Measurements from ENCODE around the gene DOK3.
A peak's percentile ranks its signal among the peaks of the same experiment; 100 is the strongest.

The DOK3 gene

GRCh38 chr5:177501874-177502678, 7.5 kb downstream of the DOK3 start:
- Histone ChIP-seq H3K4me3 (ENCODE audit: low read length) (no peak overlapping the region), H3K27me3 (ENCODE audit: control insufficient read depth, insufficient read depth, low read length) (no peaks in the 10 kb centered on the region), H3K4me1 (ENCODE audit: control insufficient read depth, insufficient read depth, low read length) (peaks cover 20% of the 10 kb centered on the region), H3K36me3 (ENCODE audit: insufficient read depth, low read length) (peaks cover 5% of the 10 kb centered on the region), H3K9ac (ENCODE audit: low read depth, low read length) (no peak overlapping the region), H3K4me2 (ENCODE audit: low read length) (no peak overlapping the region), H3K9me3 (replicated peaks; ENCODE audit: low read length) (no peaks in the 10 kb centered on the region)

DNA sequence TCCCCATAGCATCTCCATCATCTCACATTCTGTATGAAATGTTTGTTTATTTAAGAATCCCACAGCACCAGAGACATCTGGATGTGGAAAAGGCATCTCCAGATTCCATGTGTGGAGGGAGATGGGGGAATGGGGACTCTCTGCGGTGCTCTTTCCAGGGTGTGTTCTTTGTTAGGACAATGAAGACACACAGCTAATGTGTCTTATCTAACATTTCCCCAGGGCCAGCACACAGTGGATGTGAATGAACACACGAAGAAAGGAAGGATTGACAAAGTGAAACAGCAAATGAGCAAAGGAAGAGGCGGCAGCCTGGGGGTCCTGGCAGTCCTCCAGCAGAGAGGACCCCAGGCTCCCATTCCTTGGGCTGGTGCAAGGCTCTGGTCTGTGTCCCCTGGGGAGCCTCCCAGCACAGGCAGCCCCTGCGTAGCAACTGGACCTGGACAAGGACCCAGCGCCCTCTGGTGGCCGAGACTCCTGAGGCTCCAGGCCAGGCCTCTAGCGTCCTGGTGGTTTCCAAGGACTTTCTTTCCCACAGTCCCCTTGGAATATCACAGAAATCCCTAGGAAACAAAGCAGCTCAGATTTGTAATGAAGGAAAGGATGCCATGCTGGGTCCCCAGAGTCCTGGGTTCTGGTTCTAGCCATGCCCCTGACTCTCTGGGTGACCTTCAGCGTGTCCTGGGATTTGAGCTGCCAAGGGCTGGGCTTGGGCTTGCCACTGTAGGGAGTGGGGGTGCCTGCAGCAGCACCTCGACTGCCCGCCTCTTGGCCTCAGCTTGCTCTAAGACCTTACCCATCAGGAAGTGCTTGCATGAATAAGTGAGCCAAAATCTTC, 8.7 kb downstream of the DOK3 start:
- peaks cover 24% of the 10 kb centered on the region for H3K4me1 ChIP-seq (ENCODE audit: control insufficient read depth, insufficient read depth, low read length)
- H3K4me2 ChIP-seq (ENCODE audit: low read length) = peak overlapping the region; percentile 39
- H3K36me3 ChIP-seq (ENCODE audit: insufficient read depth, low read length) = peaks cover 11% of the 10 kb centered on the region
- H3K4me3 ChIP-seq (ENCODE audit: low read length) = no peak overlapping the region
- H3K27me3 ChIP-seq (ENCODE audit: control insufficient read depth, insufficient read depth, low read length) = no peaks in the 10 kb centered on the region
- H3K9ac ChIP-seq (ENCODE audit: low read depth, low read length) = peak overlapping the region; percentile 14
- no peaks in the 10 kb centered on the region for H3K9me3 ChIP-seq (replicated peaks; ENCODE audit: low read length)

DNA sequence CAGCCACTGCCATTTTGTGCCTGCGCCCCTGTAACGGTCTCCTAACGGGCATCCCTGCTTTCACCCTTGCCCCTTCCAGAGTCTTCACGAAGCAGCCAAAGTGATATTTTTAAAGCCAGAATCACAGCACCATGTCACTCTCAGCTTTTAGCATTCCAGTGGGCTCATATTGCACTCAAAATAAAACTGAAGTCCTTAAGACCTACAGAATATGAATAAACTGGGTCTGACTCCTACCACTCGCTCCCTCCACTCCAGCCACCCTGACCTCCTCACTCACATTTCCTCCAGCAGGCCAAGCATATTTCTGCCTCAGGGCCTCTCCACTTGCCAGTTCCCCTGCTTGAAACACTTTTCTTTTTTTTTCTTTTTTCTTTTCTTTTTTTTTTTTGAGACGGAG, 9.8 kb downstream of the DOK3 start:
- Histone ChIP-seq H3K4me1 (ENCODE audit: control insufficient read depth, insufficient read depth, low read length) (peaks cover 35% of the 10 kb centered on the region), H3K4me2 (ENCODE audit: low read length) (no peak overlapping the region), H3K36me3 (ENCODE audit: insufficient read depth, low read length) (peaks cover 19% of the 10 kb centered on the region), H3K9ac (ENCODE audit: low read depth, low read length) (no peak overlapping the region), H3K9me3 (replicated peaks; ENCODE audit: low read length) (no peaks in the 10 kb centered on the region), H3K27me3 (ENCODE audit: control insufficient read depth, insufficient read depth, low read length) (no peaks in the 10 kb centered on the region), H3K4me3 (ENCODE audit: low read length) (no peak overlapping the region)

DNA sequence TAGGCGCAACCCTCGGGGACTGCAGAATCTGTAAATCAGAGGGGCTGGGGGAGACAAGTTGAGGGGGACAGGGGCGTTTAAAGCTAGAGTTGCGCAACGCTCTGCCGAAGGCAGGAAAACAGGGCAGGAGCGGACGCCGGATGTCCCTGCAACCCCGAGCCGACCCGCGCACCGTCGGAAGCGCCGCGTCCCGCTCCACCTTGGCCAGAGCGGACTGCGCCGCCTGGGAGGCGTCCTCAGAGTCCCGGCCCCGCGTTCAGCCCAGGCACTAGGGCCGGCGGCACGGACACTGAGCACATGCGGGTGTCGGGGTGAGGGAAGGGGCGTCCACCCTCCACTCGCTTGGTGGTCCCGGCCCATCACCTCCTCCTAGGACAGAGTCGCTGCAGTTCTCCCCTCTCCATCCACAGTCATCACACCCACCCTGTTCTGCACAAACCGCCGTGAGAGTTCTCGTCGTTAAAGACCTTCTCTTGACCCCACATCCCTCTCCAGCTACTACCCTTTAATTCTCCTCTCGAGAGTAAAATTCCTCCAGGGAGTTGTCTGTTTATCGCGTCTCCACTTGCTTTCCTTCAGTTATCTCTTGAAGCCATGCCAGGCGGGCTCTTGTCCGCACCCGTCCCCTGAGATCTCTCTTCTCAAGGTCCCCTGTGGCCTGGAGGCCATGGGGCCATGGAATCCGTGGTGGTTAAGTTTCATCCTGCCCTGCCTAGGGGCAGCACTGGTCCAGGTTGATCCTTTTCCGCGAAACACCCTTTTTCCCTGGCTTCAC, 11.4 kb downstream of the DOK3 start:
- peaks cover 29% of the 10 kb centered on the region for H3K36me3 ChIP-seq (ENCODE audit: insufficient read depth, low read length)
- peak overlapping the region; percentile 77 for H3K4me2 ChIP-seq (ENCODE audit: low read length)
- no peaks in the 10 kb centered on the region for H3K27me3 ChIP-seq (ENCODE audit: control insufficient read depth, insufficient read depth, low read length)
- H3K4me1 ChIP-seq (ENCODE audit: control insufficient read depth, insufficient read depth, low read length) = peaks cover 52% of the 10 kb centered on the region
- no peaks in the 10 kb centered on the region for H3K9me3 ChIP-seq (replicated peaks; ENCODE audit: low read length)
- peak overlapping the region; percentile 35 for H3K9ac ChIP-seq (ENCODE audit: low read depth, low read length)
- H3K4me3 ChIP-seq (ENCODE audit: low read length) = peak overlapping the region; percentile 93

DNA sequence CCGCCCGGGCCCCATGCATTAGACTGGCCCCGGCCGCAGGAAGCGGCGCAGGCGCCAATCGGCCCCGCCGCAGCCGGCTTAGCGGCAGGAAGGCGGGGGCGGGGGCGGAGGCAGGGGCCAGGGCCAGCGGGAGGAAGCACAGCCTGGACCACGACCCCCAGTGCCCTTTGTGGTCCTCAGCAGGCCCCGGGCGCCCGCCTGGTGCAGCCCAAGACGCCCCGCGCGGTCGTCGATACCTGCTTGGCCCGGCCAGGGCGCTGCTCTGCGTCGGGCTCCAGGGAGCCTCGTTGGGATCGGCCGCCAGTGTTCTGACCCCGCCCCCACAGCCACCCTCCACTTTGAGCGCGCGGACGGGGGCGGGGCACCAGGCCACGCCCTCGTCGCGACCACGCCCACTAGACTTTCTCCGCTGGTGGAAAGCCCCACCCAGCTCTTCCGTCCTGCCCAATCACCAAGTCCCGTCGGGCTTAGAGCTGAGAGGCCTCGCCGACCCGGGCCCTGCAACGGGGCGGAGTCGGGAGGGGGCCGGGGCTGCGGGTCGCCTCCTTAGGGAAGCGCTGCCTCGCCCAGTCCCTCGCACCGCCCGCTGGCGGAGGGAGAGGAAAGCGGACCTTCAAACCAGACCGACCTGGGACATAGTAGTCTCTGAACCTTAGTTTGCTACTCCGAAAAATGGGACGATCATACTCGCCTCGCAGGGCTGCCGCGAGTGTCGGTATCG, 12.2 kb downstream of the DOK3 start, which contains the start of gene PDLIM7:
Gene PDLIM7 (minus strand): TSS at position 313 of the 721 bp plus-strand sequence. CDS start 1,092 bp downstream, outside the sequence.
- H3K9me3 ChIP-seq (replicated peaks; ENCODE audit: low read length) = no peaks in the 10 kb centered on the region
- H3K4me1 ChIP-seq (ENCODE audit: control insufficient read depth, insufficient read depth, low read length) = peaks cover 59% of the 10 kb centered on the region
- peak within 1 kb of the TSS; percentile 99 for H3K9ac ChIP-seq (ENCODE audit: low read depth, low read length)
- H3K4me2 ChIP-seq (ENCODE audit: low read length) = peak within 1 kb of the TSS; percentile 85
- peak within 1 kb of the TSS; percentile 93 for H3K4me3 ChIP-seq (ENCODE audit: low read length)
- H3K27me3 ChIP-seq (ENCODE audit: control insufficient read depth, insufficient read depth, low read length) = no peaks in the 10 kb centered on the region
- H3K36me3 ChIP-seq (ENCODE audit: insufficient read depth, low read length) = peaks cover 31% of the 10 kb centered on the region

GRCh38 chr5:177496727-177497291, 12.8 kb downstream of the DOK3 start:
- peak overlapping the region; percentile 85 for H3K4me2 ChIP-seq (ENCODE audit: low read length)
- no peaks in the 10 kb centered on the region for H3K27me3 ChIP-seq (ENCODE audit: control insufficient read depth, insufficient read depth, low read length)
- no peaks in the 10 kb centered on the region for H3K9me3 ChIP-seq (replicated peaks; ENCODE audit: low read length)
- peaks cover 37% of the 10 kb centered on the region for H3K36me3 ChIP-seq (ENCODE audit: insufficient read depth, low read length)
- peak overlapping the region; percentile 99 for H3K9ac ChIP-seq (ENCODE audit: low read depth, low read length)
- H3K4me3 ChIP-seq (ENCODE audit: low read length) = peak overlapping the region; percentile 93
- H3K4me1 ChIP-seq (ENCODE audit: control insufficient read depth, insufficient read depth, low read length) = peaks cover 64% of the 10 kb centered on the region

GRCh38 chr5:177496070-177496726, 13.4 kb downstream of the DOK3 start:
- peaks cover 42% of the 10 kb centered on the region for H3K36me3 ChIP-seq (ENCODE audit: insufficient read depth, low read length)
- H3K4me1 ChIP-seq (ENCODE audit: control insufficient read depth, insufficient read depth, low read length) = peaks cover 67% of the 10 kb centered on the region
- H3K9ac ChIP-seq (ENCODE audit: low read depth, low read length) = peak overlapping the region; percentile 99
- H3K27me3 ChIP-seq (ENCODE audit: control insufficient read depth, insufficient read depth, low read length) = no peaks in the 10 kb centered on the region
- no peaks in the 10 kb centered on the region for H3K9me3 ChIP-seq (replicated peaks; ENCODE audit: low read length)
- H3K4me3 ChIP-seq (ENCODE audit: low read length) = peak overlapping the region; percentile 93
- H3K4me2 ChIP-seq (ENCODE audit: low read length) = peak overlapping the region; percentile 78

GRCh38 chr5:177495243-177496060, 14.2 kb downstream of the DOK3 start:
- Histone ChIP-seq H3K36me3 (ENCODE audit: insufficient read depth, low read length) (peaks cover 49% of the 10 kb centered on the region), H3K4me2 (ENCODE audit: low read length) (peak overlapping the region; percentile 78), H3K9me3 (replicated peaks; ENCODE audit: low read length) (no peaks in the 10 kb centered on the region), H3K9ac (ENCODE audit: low read depth, low read length) (peak overlapping the region; percentile 99), H3K4me3 (ENCODE audit: low read length) (peak overlapping the region; percentile 93), H3K27me3 (ENCODE audit: control insufficient read depth, insufficient read depth, low read length) (no peaks in the 10 kb centered on the region), H3K4me1 (ENCODE audit: control insufficient read depth, insufficient read depth, low read length) (peaks cover 68% of the 10 kb centered on the region)

- Histone ChIP-seq H3K36me3 (ENCODE audit: insufficient read depth, low read length) (peaks cover 58% of the 10 kb centered on the region), H3K9me3 (replicated peaks; ENCODE audit: low read length) (no peaks in the 10 kb centered on the region), H3K4me1 (ENCODE audit: control insufficient read depth, insufficient read depth, low read length) (peaks cover 72% of the 10 kb centered on the region), H3K4me3 (ENCODE audit: low read length) (peak overlapping the region; percentile 93), H3K4me2 (ENCODE audit: low read length) (peak overlapping the region; percentile 78), H3K9ac (ENCODE audit: low read depth, low read length) (peak overlapping the region; percentile 99), H3K27me3 (ENCODE audit: control insufficient read depth, insufficient read depth, low read length) (no peaks in the 10 kb centered on the region)
These were observed 15.1 kb downstream of the DOK3 start for GRCh38 chr5:177494346-177495195.

All from skeletal muscle satellite cell (primary cell).